ENCODE measurements around the gene COG6.

Gene COG6

GRCh38 chr13:39637890-39638289, 17.6 kb upstream of the COG6 start:
- H3K27me3 ChIP-seq (ENCODE audit: control insufficient read depth in 1 of 2, insufficient read depth in 2 of 2, low read length in 2 of 2): no peaks in the 10 kb centered on the region
- H3K27ac ChIP-seq (ENCODE audit: low read length): no peak overlapping the region
- H3K4me3 ChIP-seq (ENCODE audit: low read length in 2 of 2): no peak overlapping the region
- no peak overlapping the region for H3K9ac ChIP-seq (ENCODE audit: low read length in 2 of 2)
- no peaks in the 10 kb centered on the region for H3K4me1 ChIP-seq (ENCODE audit: control insufficient read depth, insufficient read depth, low read length)
- no peaks in the 10 kb centered on the region for H3K9me3 ChIP-seq (ENCODE audit: control insufficient read depth in 2 of 2, low read length in 2 of 2)
- no peaks in the 10 kb centered on the region for H3K36me3 ChIP-seq (ENCODE audit: control insufficient read depth in 2 of 2, insufficient read depth in 2 of 2, low read length in 2 of 2)

GRCh38 chr13:39641645-39642044, 13.8 kb upstream of the COG6 start:
- Histone ChIP-seq H3K9me3 (ENCODE audit: control insufficient read depth in 2 of 2, low read length in 2 of 2) (peaks cover 0 to 2% of the 10 kb centered on the region in 2 donors), H3K4me1 (ENCODE audit: control insufficient read depth, insufficient read depth, low read length) (no peaks in the 10 kb centered on the region), H3K9ac (ENCODE audit: low read length in 2 of 2) (no peak overlapping the region), H3K27me3 (ENCODE audit: control insufficient read depth in 1 of 2, insufficient read depth in 2 of 2, low read length in 2 of 2) (no peaks in the 10 kb centered on the region), H3K36me3 (ENCODE audit: control insufficient read depth in 2 of 2, insufficient read depth in 2 of 2, low read length in 2 of 2) (no peaks in the 10 kb centered on the region), H3K4me3 (ENCODE audit: low read length in 2 of 2) (no peak overlapping the region), H3K27ac (ENCODE audit: low read length) (no peak overlapping the region)

- no peaks in the 10 kb centered on the region for H3K4me1 ChIP-seq (ENCODE audit: control insufficient read depth, insufficient read depth, low read length)
- H3K9ac ChIP-seq (ENCODE audit: low read length in 2 of 2): no peak overlapping the region
- H3K4me3 ChIP-seq (ENCODE audit: low read length in 2 of 2): no peak overlapping the region
- H3K9me3 ChIP-seq (ENCODE audit: control insufficient read depth in 2 of 2, low read length in 2 of 2): peaks cover 0 to 2% of the 10 kb centered on the region in 2 donors
- no peaks in the 10 kb centered on the region for H3K27me3 ChIP-seq (ENCODE audit: control insufficient read depth in 1 of 2, insufficient read depth in 2 of 2, low read length in 2 of 2)
- H3K36me3 ChIP-seq (ENCODE audit: control insufficient read depth in 2 of 2, insufficient read depth in 2 of 2, low read length in 2 of 2): no peaks in the 10 kb centered on the region
- H3K27ac ChIP-seq (ENCODE audit: low read length): no peak overlapping the region
These were observed 9.3 kb upstream of the COG6 start for GRCh38 chr13:39646122-39646521.

- no peaks in the 10 kb centered on the region for H3K9me3 ChIP-seq (ENCODE audit: control insufficient read depth in 2 of 2, low read length in 2 of 2)
- H3K36me3 ChIP-seq (ENCODE audit: control insufficient read depth in 2 of 2, insufficient read depth in 2 of 2, low read length in 2 of 2): no peaks in the 10 kb centered on the region
- peak overlapping the region; percentile 73 to 77 for H3K9ac ChIP-seq (ENCODE audit: low read length in 2 of 2)
- peak overlapping the region; percentile 88 to 94 for H3K4me3 ChIP-seq (ENCODE audit: low read length in 2 of 2)
- no peaks in the 10 kb centered on the region for H3K27me3 ChIP-seq (ENCODE audit: control insufficient read depth in 1 of 2, insufficient read depth in 2 of 2, low read length in 2 of 2)
- no peaks in the 10 kb centered on the region for H3K4me1 ChIP-seq (ENCODE audit: control insufficient read depth, insufficient read depth, low read length)
- no peak overlapping the region for H3K27ac ChIP-seq (ENCODE audit: low read length)
These were observed 357 bp upstream of the COG6 start for GRCh38 chr13:39655041-39655568.

GRCh38 chr13:39656325-39656677, 839 bp downstream of the COG6 start:
- Histone ChIP-seq H3K4me3 (ENCODE audit: low read length in 2 of 2) (peak overlapping the region; percentile 88 to 94), H3K9me3 (ENCODE audit: control insufficient read depth in 2 of 2, low read length in 2 of 2) (no peaks in the 10 kb centered on the region), H3K36me3 (ENCODE audit: control insufficient read depth in 2 of 2, insufficient read depth in 2 of 2, low read length in 2 of 2) (no peaks in the 10 kb centered on the region), H3K27me3 (ENCODE audit: control insufficient read depth in 1 of 2, insufficient read depth in 2 of 2, low read length in 2 of 2) (no peaks in the 10 kb centered on the region), H3K9ac (ENCODE audit: low read length in 2 of 2) (peak overlapping the region; percentile 73 to 77), H3K4me1 (ENCODE audit: control insufficient read depth, insufficient read depth, low read length) (no peaks in the 10 kb centered on the region), H3K27ac (ENCODE audit: low read length) (peak overlapping the region; percentile 7)

- Histone ChIP-seq H3K4me3 (ENCODE audit: low read length in 2 of 2) (no peak overlapping the region), H3K36me3 (ENCODE audit: control insufficient read depth in 2 of 2, insufficient read depth in 2 of 2, low read length in 2 of 2) (peaks cover 0 to 3% of the 10 kb centered on the region in 2 donors), H3K27ac (ENCODE audit: low read length) (no peak overlapping the region), H3K4me1 (ENCODE audit: control insufficient read depth, insufficient read depth, low read length) (no peaks in the 10 kb centered on the region), H3K27me3 (ENCODE audit: control insufficient read depth in 1 of 2, insufficient read depth in 2 of 2, low read length in 2 of 2) (no peaks in the 10 kb centered on the region), H3K9ac (ENCODE audit: low read length in 2 of 2) (no peak overlapping the region), H3K9me3 (ENCODE audit: control insufficient read depth in 2 of 2, low read length in 2 of 2) (no peaks in the 10 kb centered on the region)
These were observed 8.0 kb downstream of the COG6 start for GRCh38 chr13:39663508-39663907.

- no peak overlapping the region for H3K27ac ChIP-seq (ENCODE audit: low read length)
- no peak overlapping the region for H3K4me3 ChIP-seq (ENCODE audit: low read length in 2 of 2)
- no peaks in the 10 kb centered on the region for H3K9me3 ChIP-seq (ENCODE audit: control insufficient read depth in 2 of 2, low read length in 2 of 2)
- H3K4me1 ChIP-seq (ENCODE audit: control insufficient read depth, insufficient read depth, low read length): no peaks in the 10 kb centered on the region
- H3K27me3 ChIP-seq (ENCODE audit: control insufficient read depth in 1 of 2, insufficient read depth in 2 of 2, low read length in 2 of 2): no peaks in the 10 kb centered on the region
- H3K36me3 ChIP-seq (ENCODE audit: control insufficient read depth in 2 of 2, insufficient read depth in 2 of 2, low read length in 2 of 2): peaks cover 0 to 3% of the 10 kb centered on the region in 2 donors
- no peak overlapping the region for H3K9ac ChIP-seq (ENCODE audit: low read length in 2 of 2)
These were observed 8.5 kb downstream of the COG6 start for GRCh38 chr13:39663958-39664357.

- Histone ChIP-seq H3K27me3 (ENCODE audit: control insufficient read depth in 1 of 2, insufficient read depth in 2 of 2, low read length in 2 of 2) (no peaks in the 10 kb centered on the region), H3K9ac (ENCODE audit: low read length in 2 of 2) (no peak overlapping the region), H3K4me1 (ENCODE audit: control insufficient read depth, insufficient read depth, low read length) (no peaks in the 10 kb centered on the region), H3K27ac (ENCODE audit: low read length) (no peak overlapping the region), H3K4me3 (ENCODE audit: low read length in 2 of 2) (no peak overlapping the region), H3K9me3 (ENCODE audit: control insufficient read depth in 2 of 2, low read length in 2 of 2) (no peaks in the 10 kb centered on the region), H3K36me3 (ENCODE audit: control insufficient read depth in 2 of 2, insufficient read depth in 2 of 2, low read length in 2 of 2) (peaks cover 0 to 3% of the 10 kb centered on the region in 2 donors)
These were observed 10.3 kb downstream of the COG6 start for GRCh38 chr13:39665763-39666162.

GRCh38 chr13:39670445-39670844, 15.0 kb downstream of the COG6 start:
- Histone ChIP-seq H3K36me3 (ENCODE audit: control insufficient read depth in 2 of 2, insufficient read depth in 2 of 2, low read length in 2 of 2) (peaks cover 0 to 3% of the 10 kb centered on the region in 2 donors), H3K4me1 (ENCODE audit: control insufficient read depth, insufficient read depth, low read length) (no peaks in the 10 kb centered on the region), H3K9me3 (ENCODE audit: control insufficient read depth in 2 of 2, low read length in 2 of 2) (no peaks in the 10 kb centered on the region), H3K27me3 (ENCODE audit: control insufficient read depth in 1 of 2, insufficient read depth in 2 of 2, low read length in 2 of 2) (no peaks in the 10 kb centered on the region), H3K27ac (ENCODE audit: low read length) (no peak overlapping the region), H3K4me3 (ENCODE audit: low read length in 2 of 2) (no peak overlapping the region), H3K9ac (ENCODE audit: low read length in 2 of 2) (no peak overlapping the region)

- H3K9ac ChIP-seq (ENCODE audit: low read length in 2 of 2): no peak overlapping the region
- no peaks in the 10 kb centered on the region for H3K9me3 ChIP-seq (ENCODE audit: control insufficient read depth in 2 of 2, low read length in 2 of 2)
- H3K27me3 ChIP-seq (ENCODE audit: control insufficient read depth in 1 of 2, insufficient read depth in 2 of 2, low read length in 2 of 2): no peaks in the 10 kb centered on the region
- H3K27ac ChIP-seq (ENCODE audit: low read length): no peak overlapping the region
- H3K36me3 ChIP-seq (ENCODE audit: control insufficient read depth in 2 of 2, insufficient read depth in 2 of 2, low read length in 2 of 2): no peaks in the 10 kb centered on the region
- no peak overlapping the region for H3K4me3 ChIP-seq (ENCODE audit: low read length in 2 of 2)
- no peaks in the 10 kb centered on the region for H3K4me1 ChIP-seq (ENCODE audit: control insufficient read depth, insufficient read depth, low read length)
These were observed 17.1 kb downstream of the COG6 start for GRCh38 chr13:39672378-39673132.

- Histone ChIP-seq H3K9ac (ENCODE audit: low read length in 2 of 2) (no peak overlapping the region), H3K4me3 (ENCODE audit: low read length in 2 of 2) (no peak overlapping the region), H3K27me3 (ENCODE audit: control insufficient read depth in 1 of 2, insufficient read depth in 2 of 2, low read length in 2 of 2) (no peaks in the 10 kb centered on the region), H3K27ac (ENCODE audit: low read length) (no peak overlapping the region), H3K9me3 (ENCODE audit: control insufficient read depth in 2 of 2, low read length in 2 of 2) (no peaks in the 10 kb centered on the region), H3K4me1 (ENCODE audit: control insufficient read depth, insufficient read depth, low read length) (no peaks in the 10 kb centered on the region), H3K36me3 (ENCODE audit: control insufficient read depth in 2 of 2, insufficient read depth in 2 of 2, low read length in 2 of 2) (peaks cover 8 to 10% of the 10 kb centered on the region in 2 donors)
These were observed 20.4 kb downstream of the COG6 start for GRCh38 chr13:39675904-39676303.

All from stomach smooth muscle (tissue), 2 donors.